Measurements from ENCODE around the gene SMYD4.

Gene SMYD4

GRCh38 chr17:1762233-1762900 is 67.3 kb downstream of the SMYD4 start:
- no peak for DNase-seq (ENCODE audit: low spot score)
- TF ChIP-seq, protein P1, sequence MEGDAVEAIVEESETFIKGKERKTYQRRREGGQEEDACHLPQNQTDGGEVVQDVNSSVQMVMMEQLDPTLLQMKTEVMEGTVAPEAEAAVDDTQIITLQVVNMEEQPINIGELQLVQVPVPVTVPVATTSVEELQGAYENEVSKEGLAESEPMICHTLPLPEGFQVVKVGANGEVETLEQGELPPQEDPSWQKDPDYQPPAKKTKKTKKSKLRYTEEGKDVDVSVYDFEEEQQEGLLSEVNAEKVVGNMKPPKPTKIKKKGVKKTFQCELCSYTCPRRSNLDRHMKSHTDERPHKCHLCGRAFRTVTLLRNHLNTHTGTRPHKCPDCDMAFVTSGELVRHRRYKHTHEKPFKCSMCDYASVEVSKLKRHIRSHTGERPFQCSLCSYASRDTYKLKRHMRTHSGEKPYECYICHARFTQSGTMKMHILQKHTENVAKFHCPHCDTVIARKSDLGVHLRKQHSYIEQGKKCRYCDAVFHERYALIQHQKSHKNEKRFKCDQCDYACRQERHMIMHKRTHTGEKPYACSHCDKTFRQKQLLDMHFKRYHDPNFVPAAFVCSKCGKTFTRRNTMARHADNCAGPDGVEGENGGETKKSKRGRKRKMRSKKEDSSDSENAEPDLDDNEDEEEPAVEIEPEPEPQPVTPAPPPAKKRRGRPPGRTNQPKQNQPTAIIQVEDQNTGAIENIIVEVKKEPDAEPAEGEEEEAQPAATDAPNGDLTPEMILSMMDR (IDR thresholded peaks at IDR 0.05; ENCODE audit: extremely low read depth, missing control alignments): no peak

DNA sequence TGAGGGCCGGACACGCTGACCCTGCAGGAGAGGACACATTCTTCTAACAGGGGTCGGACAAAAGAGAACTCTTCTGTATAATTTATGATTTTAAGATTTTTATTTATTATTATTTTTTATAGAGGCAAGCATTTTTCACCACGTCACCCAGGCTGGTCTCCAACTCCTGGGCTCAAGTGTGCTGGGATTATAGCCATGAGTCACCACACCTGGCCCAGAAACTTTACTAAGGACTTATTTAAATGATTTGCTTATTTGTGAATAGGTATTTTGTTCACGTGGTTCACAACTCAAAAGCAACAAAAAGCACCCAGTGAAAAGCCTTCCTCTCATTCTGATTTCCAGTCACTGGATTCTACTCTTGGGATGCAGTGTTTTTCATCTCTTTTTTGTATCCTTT is 70.2 kb downstream of the SMYD4 start:
- TF ChIP-seq, protein P1 (IDR thresholded peaks at IDR 0.05; ENCODE audit: extremely low read depth, missing control alignments): no peak
- DNase-seq (ENCODE audit: low spot score): no peak

GRCh38 chr17:1758807-1759206 is 70.9 kb downstream of the SMYD4 start:
- DNase-seq (ENCODE audit: low spot score): no peak

GRCh38 chr17:1755827-1756262 is 73.9 kb downstream of the SMYD4 start:
- no peak for DNase-seq (ENCODE audit: low spot score)

More at GRCh38 chr17:1758807-1759206, 70.9 kb downstream of the SMYD4 start:
- TF ChIP-seq, protein P1 (IDR thresholded peaks at IDR 0.05; ENCODE audit: extremely low read depth, missing control alignments): no peak

DNA sequence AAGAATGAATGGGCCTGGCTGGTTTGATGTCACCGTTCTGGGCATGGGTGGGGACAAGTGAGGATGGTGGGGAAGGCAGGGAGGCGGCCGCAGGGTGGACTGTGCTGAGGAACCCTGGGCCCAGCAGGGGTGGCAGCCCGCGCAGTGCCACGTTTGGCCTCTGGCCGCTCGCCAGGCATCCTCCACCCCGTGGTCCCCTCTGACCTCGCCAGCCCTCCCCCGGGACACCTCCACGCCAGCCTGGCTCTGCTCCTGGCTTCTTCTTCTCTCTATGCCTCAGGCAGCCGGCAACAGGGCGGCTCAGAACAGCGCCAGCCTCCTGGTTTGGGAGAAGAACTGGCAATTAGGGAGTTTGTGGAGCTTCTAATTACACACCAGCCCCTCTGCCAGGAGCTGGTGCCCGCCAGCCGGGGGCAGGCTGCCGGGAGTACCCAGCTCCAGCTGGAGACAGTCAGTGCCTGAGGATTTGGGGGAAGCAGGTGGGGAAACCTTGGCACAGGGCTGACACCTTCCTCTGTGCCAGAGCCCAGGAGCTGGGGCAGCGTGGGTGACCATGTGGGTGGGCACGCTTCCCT is 74.4 kb downstream of the SMYD4 start:
- no peak for DNase-seq (ENCODE audit: low spot score)
- TF ChIP-seq, protein P1 (IDR thresholded peaks at IDR 0.05; ENCODE audit: extremely low read depth, missing control alignments): no peak

More at GRCh38 chr17:1755827-1756262, 73.9 kb downstream of the SMYD4 start:
- TF ChIP-seq, protein P1 (IDR thresholded peaks at IDR 0.05; ENCODE audit: extremely low read depth, missing control alignments): no peak

GRCh38 chr17:1754430-1755112 is 75.1 kb downstream of the SMYD4 start:
- TF ChIP-seq, protein P1 (IDR thresholded peaks at IDR 0.05; ENCODE audit: extremely low read depth, missing control alignments): no peak
- no peak for DNase-seq (ENCODE audit: low spot score)

Data from GM20000 (cell line).